HCT116 (cell line): ENCODE results near the gene CEP41. TPM values are rescaled to one million over a fixed set of nuclear protein-coding genes. Genes with fewer than 3 reads are reported as not detected.

Source experiments
- ATAC-seq: fragments of 200-7000 bp; cut with Tn5 transposase; 2 replicates; pipeline ENCODE4 v1.9.1; 2020; ENCODE audit warnings: mild to moderate bottlenecking, moderate library complexity
- BruUV-seq: library from RNA; stranded (reverse); fragments of 400-500 nt; replicated peaks from 2 replicates; lab custom pipeline; 2021; lab: Mats Ljungman, UMichigan
- CTCF ChIA-PET: fragments of 300-600 bp; sonication (Branson Sonifier 250); formaldehyde crosslinking; loops from one replicate; lab custom pipeline; 2021; ENCODE audit warnings: antibody characterized with exemption; lab: Charles Lee
- POLR2A ChIA-PET: fragments of 300-600, 350-600 bp; sonication (Branson Sonifier 250); formaldehyde crosslinking; loops from one replicate; lab custom pipeline; 2021; ENCODE audit warnings: antibody characterized with exemption; lab: Charles Lee
- RAD21 ChIA-PET, 2 experiments: fragments of 300-600 bp; sonication (Branson Sonifier 250); formaldehyde crosslinking; loops; one replicate each; lab custom pipeline; 2023; ENCODE audit warnings: low total read pairs in 2 of 2; ENCODE audit not compliant: uncharacterized antibody in 2 of 2, unreplicated experiment in 2 of 2, low non-redundant PET in 1 of 2; lab: Charles Lee
- DNase-seq: peaks from one replicate; pipeline ENCODE4 v3.0.0-alpha.2; 2010; ENCODE audit warnings: low read depth, low spot score
- H2AFZ ChIP-seq: fragments of 200-600 bp; shearing (Covaris generic), sonication (generic); 2 replicates; pipeline ENCODE4 v1.6.1; 2017; ENCODE audit warnings: low read depth, mixed run types, mixed read lengths, antibody characterized with exemption, low read length; ENCODE audit not compliant: poor library complexity, severe bottlenecking
- H3K27ac ChIP-seq: 2 replicates; pipeline ENCODE4 v1.5.1; 2012; ENCODE audit warnings: low read depth, low read length
- H3K27me3 ChIP-seq: fragments of 200-600 bp; sonication (generic); 2 replicates; pipeline ENCODE4 v1.6.1; 2016; ENCODE audit warnings: mixed run types, low read length, mixed read lengths; ENCODE audit not compliant: insufficient read depth
- H3K36me3 ChIP-seq, 2 experiments: fragments of 200-500 bp in 1 of 2; fragments of 200-600 bp in 1 of 2; sonication (Bioruptor generic) in 1 of 2; sonication (generic) in 1 of 2; 2 replicates each; pipeline versions ENCODE4 v1.5.1 to v1.6.1; 2014 to 2016; ENCODE audit warnings: low read length in 2 of 2, inconsistent platforms in 1 of 2, mixed read lengths in 1 of 2, mixed run types in 1 of 2; ENCODE audit not compliant: insufficient read depth in 2 of 2, control insufficient read depth in 1 of 2
- H3K4me1 ChIP-seq, 2 experiments: fragments of 200-600 bp in 1 of 2; sonication (generic) in 1 of 2; 2 replicates each; pipeline versions ENCODE4 v1.5.1 to v1.6.1; 2012 to 2017; ENCODE audit warnings: low read length in 2 of 2, inconsistent platforms in 1 of 2, mild to moderate bottlenecking in 1 of 2, mixed read lengths in 1 of 2, mixed run types in 1 of 2, moderate library complexity in 1 of 2; ENCODE audit not compliant: insufficient read depth in 2 of 2, control insufficient read depth in 1 of 2
- H3K4me2 ChIP-seq: fragments of 200-600 bp; sonication (generic); 2 replicates; pipeline ENCODE4 v1.6.1; 2017; ENCODE audit warnings: mixed run types, low read length, mixed read lengths
- H3K4me3 ChIP-seq, 2 experiments: fragments of 200-600 bp in 1 of 2; sonication (generic) in 1 of 2; replicated peaks in 1 of 2; 2 replicates each; pipeline ENCODE4 v1.5.1; 2011 to 2016; ENCODE audit warnings: low read length in 2 of 2, control low read depth in 1 of 2, low read depth in 1 of 2, mild to moderate bottlenecking in 1 of 2, mixed read lengths in 1 of 2, mixed run types in 1 of 2
- H3K79me2 ChIP-seq: fragments of 200-600 bp; sonication (generic); 2 replicates; pipeline ENCODE4 v1.6.1; 2017; ENCODE audit warnings: mild to moderate bottlenecking, mixed run types, low read length, moderate library complexity, mixed read lengths; ENCODE audit not compliant: insufficient read depth
- H3K9ac ChIP-seq: fragments of 200-600 bp; sonication (generic); 2 replicates; pipeline ENCODE4 v1.6.1; 2016; ENCODE audit warnings: low read length, mixed read lengths
- H3K9me2 ChIP-seq: fragments of 200-600 bp; sonication (generic), shearing (Covaris generic); 2 replicates; pipeline ENCODE4 v1.6.1; 2017; ENCODE audit warnings: mixed run types, mild to moderate bottlenecking, moderate library complexity; ENCODE audit not compliant: insufficient read depth
- H3K9me3 ChIP-seq, 2 experiments: fragments of 200-500 bp in 1 of 2; fragments of 200-600 bp in 1 of 2; sonication (Bioruptor generic) in 1 of 2; sonication (generic) in 1 of 2; 2 replicates each; pipeline ENCODE4 v1.6.1; 2014 to 2017; ENCODE audit warnings: low read length in 2 of 2, mixed read lengths in 2 of 2, inconsistent platforms in 1 of 2, low read depth in 1 of 2, mild to moderate bottlenecking in 1 of 2, mixed run types in 1 of 2, moderate library complexity in 1 of 2; ENCODE audit not compliant: control insufficient read depth in 1 of 2, insufficient read depth in 1 of 2
- H4K20me1 ChIP-seq: fragments of 200-600 bp; sonication (generic), shearing (Covaris generic); 2 replicates; pipeline ENCODE4 v1.6.1; 2017; ENCODE audit warnings: mixed run types, mild to moderate bottlenecking, moderate library complexity; ENCODE audit not compliant: insufficient read depth
- CBX3 ChIP-seq: IDR thresholded peaks from 2 replicates; pipeline ENCODE4 v1.6.1; 2012; ENCODE audit warnings: low read depth
- CEBPB ChIP-seq: IDR thresholded peaks from 2 replicates; pipeline ENCODE4 v1.6.1; 2012; ENCODE audit warnings: low read depth
- EGR1 ChIP-seq: IDR thresholded peaks from 2 replicates; pipeline ENCODE4 v1.6.1; 2012; ENCODE audit warnings: low read depth
- EZH2 ChIP-seq: fragments of 200-600 bp; sonication (generic); IDR thresholded peaks from 2 replicates; pipeline ENCODE4 v1.6.1; 2017; ENCODE audit warnings: antibody characterized with exemption, mixed run types
- EZH2phosphoT487 ChIP-seq: fragments of 200-600 bp; IDR thresholded peaks from 2 replicates; pipeline ENCODE4 v1.6.1; 2018; ENCODE audit warnings: antibody characterized with exemption, borderline replicate concordance
- FOSL1 ChIP-seq: IDR thresholded peaks from 2 replicates; pipeline ENCODE4 v1.6.1; 2012; ENCODE audit warnings: low read depth
- JUND ChIP-seq: IDR thresholded peaks from 2 replicates; pipeline ENCODE4 v1.6.1; 2012
- POLR2AphosphoS5 ChIP-seq: IDR thresholded peaks from 2 replicates; pipeline ENCODE4 v1.6.1; 2011; ENCODE audit warnings: mild to moderate bottlenecking, low read depth, low read length, moderate library complexity
- RAD21 ChIP-seq: IDR thresholded peaks from 2 replicates; pipeline ENCODE4 v1.6.1; 2012; ENCODE audit warnings: low read depth, mild to moderate bottlenecking
- SIN3A ChIP-seq: IDR thresholded peaks from 2 replicates; pipeline ENCODE4 v1.6.1; 2012; ENCODE audit warnings: low read depth
- SP1 ChIP-seq: IDR thresholded peaks from 2 replicates; pipeline ENCODE4 v1.6.1; 2012; ENCODE audit warnings: low read depth
- SRF ChIP-seq: IDR thresholded peaks from 2 replicates; pipeline ENCODE4 v1.6.1; 2012; ENCODE audit warnings: low read depth
- ZNF274 ChIP-seq: fragments of 200-500 bp; sonication (Bioruptor generic); IDR thresholded peaks from 2 replicates; pipeline ENCODE4 v1.6.1; 2014; ENCODE audit warnings: mild to moderate bottlenecking, low read depth, low read length, inconsistent platforms
- intact Hi-C: fragments of 100-400 bp; cut with micrococcal nuclease; formaldehyde crosslinking; loops from 2 replicates; pipeline ENCODE4 v1.10.0; 2022
- total RNA-seq: library from RNA; stranded (reverse); gene quantifications from one replicate; pipeline ENCODE4 v1.2.1, GENCODE V29; 2021; ENCODE audit not compliant: unreplicated experiment
- TF ChIP-seq, protein P1 (sequence below): IDR thresholded peaks from 2 replicates; pipeline ENCODE4 v1.6.1; 2012
- TF ChIP-seq, protein P2 (sequence below), 3 experiments: fragments of 200-600 bp in 1 of 3; sonication (generic) in 1 of 3; IDR thresholded peaks in 2 of 3; conservative IDR thresholded peaks in 1 of 3; 2 replicates each; pipeline ENCODE4 v1.5.1; 2012 to 2017; ENCODE audit warnings: low read depth in 2 of 3, low read length in 2 of 3, antibody characterized with exemption in 1 of 3, borderline replicate concordance in 1 of 3, control low read depth in 1 of 3, mild to moderate bottlenecking in 1 of 3, mixed read lengths in 1 of 3, mixed run types in 1 of 3, moderate library complexity in 1 of 3; ENCODE audit not compliant: insufficient read depth in 1 of 3
- TF ChIP-seq, protein P3 (sequence below): IDR thresholded peaks from 2 replicates; pipeline ENCODE4 v1.6.1; 2011; ENCODE audit warnings: mild to moderate bottlenecking, low read length, moderate library complexity; ENCODE audit not compliant: insufficient replicate concordance; ENCODE audit errors: extremely low read depth
- TF ChIP-seq, protein P4 (sequence below): IDR thresholded peaks from 2 replicates; pipeline ENCODE4 v1.6.1; 2012

Gene CEP41
- total RNA-seq, 1 experiment from 2014 or later = 13.6 TPM

DNA sequence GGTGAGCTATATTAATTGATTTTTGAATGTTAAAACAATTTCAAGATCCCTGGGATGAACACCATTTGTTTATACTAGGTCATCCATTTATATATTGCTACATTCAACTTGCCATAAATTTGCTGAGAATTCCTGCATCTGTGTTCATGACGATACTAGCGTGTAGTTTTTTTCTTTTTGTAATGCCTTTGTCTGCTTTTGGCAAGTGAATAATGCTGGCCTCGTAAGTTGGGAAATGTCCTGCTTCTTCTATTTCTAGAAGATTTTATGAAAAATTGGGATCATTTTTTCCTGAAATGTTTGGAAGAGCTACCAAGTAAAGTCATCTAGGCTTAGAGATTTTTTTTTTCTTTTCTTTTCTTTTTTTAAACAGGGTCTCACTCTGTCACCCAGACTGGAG, 38.2 kb upstream of the CEP41 start:
- no TSS peak for BruUV-seq
- Histone ChIP-seq H3K9ac (no peak overlapping the region), H3K4me1 (no peaks in the 10 kb centered on the region), H3K9me2 (no peaks in the 10 kb centered on the region), H3K4me2 (no peak overlapping the region), H3K27ac (no peak overlapping the region), H3K36me3 (no peaks in the 10 kb centered on the region), H3K4me3 (no peak overlapping the region), H4K20me1 (no peaks in the 10 kb centered on the region), H3K79me2 (no peaks in the 10 kb centered on the region), H2AFZ (no peak overlapping the region), H3K9me3 (no peaks in the 10 kb centered on the region), H3K27me3 (no peaks in the 10 kb centered on the region)
- RAD21 ChIA-PET = no interaction called here
- intact Hi-C loops = no loop called here
- TF ChIP-seq EZH2phosphoT487 (no peak), SIN3A (no peak)
- ATAC-seq (no peak), DNase-seq (no peak)
- POLR2A ChIA-PET = no interaction called here
- CTCF ChIA-PET = no interaction called here

DNA sequence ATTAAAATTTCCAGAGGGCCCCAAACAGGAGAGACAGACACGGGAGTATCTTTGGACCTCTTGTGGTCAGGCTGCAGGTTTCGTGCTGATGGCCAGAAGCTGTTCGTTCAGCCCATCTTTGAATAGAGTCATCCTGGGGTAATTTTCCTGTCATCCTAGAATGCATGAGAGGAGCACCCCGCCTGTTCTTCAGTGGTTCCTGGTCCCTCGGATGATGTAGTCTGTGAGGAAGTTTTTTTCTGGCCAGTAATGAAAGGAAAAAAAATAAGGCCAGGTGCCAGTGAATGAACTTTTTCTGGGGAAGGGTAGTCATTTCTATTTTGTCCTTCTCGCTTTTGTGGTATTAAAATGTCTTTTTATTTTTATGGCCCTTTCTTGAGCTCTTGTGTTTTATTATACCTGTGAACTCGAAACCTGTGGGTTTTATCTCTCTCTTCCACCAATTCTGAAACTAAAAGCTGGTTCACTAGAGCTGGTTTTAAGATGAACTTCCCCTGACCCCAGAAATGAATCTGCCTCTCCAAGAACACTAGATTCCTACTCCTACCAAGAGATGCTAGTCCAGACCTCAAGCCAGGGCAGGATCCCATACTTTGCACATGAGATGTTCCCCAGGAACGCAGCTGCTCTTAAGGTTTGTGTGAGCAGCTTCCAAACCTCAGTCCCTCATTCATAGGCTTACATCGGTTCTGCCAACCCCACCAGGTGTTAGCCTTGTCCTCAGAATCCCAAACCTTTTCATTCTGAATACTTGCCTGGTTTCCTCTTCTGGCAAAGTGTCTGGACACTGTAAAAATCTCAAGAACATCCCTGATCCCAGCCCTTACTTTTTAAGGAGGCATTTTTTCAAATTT, 35.7 kb upstream of the CEP41 start:
- H2AFZ ChIP-seq = no peak overlapping the region
- ChIA-PET CTCF (no interaction called here), POLR2A (no interaction called here)
- TF ChIP-seq, protein P1, sequence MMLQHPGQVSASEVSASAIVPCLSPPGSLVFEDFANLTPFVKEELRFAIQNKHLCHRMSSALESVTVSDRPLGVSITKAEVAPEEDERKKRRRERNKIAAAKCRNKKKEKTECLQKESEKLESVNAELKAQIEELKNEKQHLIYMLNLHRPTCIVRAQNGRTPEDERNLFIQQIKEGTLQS = no peak
- no peak for TF ChIP-seq EZH2
- no peak for TF ChIP-seq EGR1
- no peak for TF ChIP-seq RAD21
- TF ChIP-seq, protein P2, sequence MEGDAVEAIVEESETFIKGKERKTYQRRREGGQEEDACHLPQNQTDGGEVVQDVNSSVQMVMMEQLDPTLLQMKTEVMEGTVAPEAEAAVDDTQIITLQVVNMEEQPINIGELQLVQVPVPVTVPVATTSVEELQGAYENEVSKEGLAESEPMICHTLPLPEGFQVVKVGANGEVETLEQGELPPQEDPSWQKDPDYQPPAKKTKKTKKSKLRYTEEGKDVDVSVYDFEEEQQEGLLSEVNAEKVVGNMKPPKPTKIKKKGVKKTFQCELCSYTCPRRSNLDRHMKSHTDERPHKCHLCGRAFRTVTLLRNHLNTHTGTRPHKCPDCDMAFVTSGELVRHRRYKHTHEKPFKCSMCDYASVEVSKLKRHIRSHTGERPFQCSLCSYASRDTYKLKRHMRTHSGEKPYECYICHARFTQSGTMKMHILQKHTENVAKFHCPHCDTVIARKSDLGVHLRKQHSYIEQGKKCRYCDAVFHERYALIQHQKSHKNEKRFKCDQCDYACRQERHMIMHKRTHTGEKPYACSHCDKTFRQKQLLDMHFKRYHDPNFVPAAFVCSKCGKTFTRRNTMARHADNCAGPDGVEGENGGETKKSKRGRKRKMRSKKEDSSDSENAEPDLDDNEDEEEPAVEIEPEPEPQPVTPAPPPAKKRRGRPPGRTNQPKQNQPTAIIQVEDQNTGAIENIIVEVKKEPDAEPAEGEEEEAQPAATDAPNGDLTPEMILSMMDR (IDR thresholded peaks at IDR 0.05 in 2 of 3, conservative IDR thresholded peaks at IDR 0.05 in 1 of 3; ENCODE audit: borderline replicate concordance in 1 of 3, insufficient read depth in 1 of 3, low read depth in 2 of 3, low read length in 2 of 3) = no peak
- no peak for TF ChIP-seq JUND
- no peak for TF ChIP-seq POLR2AphosphoS5
- no peak for TF ChIP-seq CBX3
- TF ChIP-seq SRF = no peak
- no peak for TF ChIP-seq ZNF274
- no peak for TF ChIP-seq SP1
- TF ChIP-seq, protein P3, sequence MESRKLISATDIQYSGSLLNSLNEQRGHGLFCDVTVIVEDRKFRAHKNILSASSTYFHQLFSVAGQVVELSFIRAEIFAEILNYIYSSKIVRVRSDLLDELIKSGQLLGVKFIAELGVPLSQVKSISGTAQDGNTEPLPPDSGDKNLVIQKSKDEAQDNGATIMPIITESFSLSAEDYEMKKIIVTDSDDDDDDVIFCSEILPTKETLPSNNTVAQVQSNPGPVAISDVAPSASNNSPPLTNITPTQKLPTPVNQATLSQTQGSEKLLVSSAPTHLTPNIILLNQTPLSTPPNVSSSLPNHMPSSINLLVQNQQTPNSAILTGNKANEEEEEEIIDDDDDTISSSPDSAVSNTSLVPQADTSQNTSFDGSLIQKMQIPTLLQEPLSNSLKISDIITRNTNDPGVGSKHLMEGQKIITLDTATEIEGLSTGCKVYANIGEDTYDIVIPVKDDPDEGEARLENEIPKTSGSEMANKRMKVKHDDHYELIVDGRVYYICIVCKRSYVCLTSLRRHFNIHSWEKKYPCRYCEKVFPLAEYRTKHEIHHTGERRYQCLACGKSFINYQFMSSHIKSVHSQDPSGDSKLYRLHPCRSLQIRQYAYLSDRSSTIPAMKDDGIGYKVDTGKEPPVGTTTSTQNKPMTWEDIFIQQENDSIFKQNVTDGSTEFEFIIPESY = no peak
- TF ChIP-seq, protein P4, sequence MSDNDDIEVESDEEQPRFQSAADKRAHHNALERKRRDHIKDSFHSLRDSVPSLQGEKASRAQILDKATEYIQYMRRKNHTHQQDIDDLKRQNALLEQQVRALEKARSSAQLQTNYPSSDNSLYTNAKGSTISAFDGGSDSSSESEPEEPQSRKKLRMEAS = no peak
- TF ChIP-seq FOSL1 = no peak
- no peak for TF ChIP-seq EZH2phosphoT487
- TF ChIP-seq CEBPB = no peak

More for the DNA sequence above, 35.7 kb upstream of the CEP41 start:
- Histone ChIP-seq H3K4me1 (no peaks in the 10 kb centered on the region), H4K20me1 (no peaks in the 10 kb centered on the region), H3K4me3 (no peak overlapping the region), H3K36me3 (no peaks in the 10 kb centered on the region), H3K27me3 (no peaks in the 10 kb centered on the region), H3K9ac (no peak overlapping the region), H3K27ac (no peak overlapping the region), H3K9me3 (no peaks in the 10 kb centered on the region), H3K9me2 (no peaks in the 10 kb centered on the region), H3K79me2 (no peaks in the 10 kb centered on the region), H3K4me2 (no peak overlapping the region)
- RAD21 ChIA-PET = no interaction called here
- DNase-seq = no peak
- no peak for ATAC-seq
- intact Hi-C loops = no loop called here
- no TSS peak for BruUV-seq
